Measurements from ENCODE around the gene LOXL4. TPM values are rescaled to one million over a fixed set of nuclear protein-coding genes. Genes with fewer than 3 reads are reported as not detected.

LOXL4 gene
- total RNA-seq, 4 donors from 2014 or later = 1.6 to 2.3 (median 1.7) TPM

GRCh38 chr10:98307916-98308541 is 40.0 kb upstream of the LOXL4 start:
- H3K27ac ChIP-seq = no peak overlapping the region
- H3K36me3 ChIP-seq = no peaks in the 10 kb centered on the region
- TF ChIP-seq CTCF (IDR thresholded peaks at IDR 0.05) (no peak), POLR2AphosphoS5 (IDR thresholded peaks at IDR 0.05) (no peak), EP300 (IDR thresholded peaks at IDR 0.05) (no peak), POLR2A (IDR thresholded peaks at IDR 0.05) (no peak)
- no peak for DNase-seq (ENCODE audit: low spot score in 2 of 2)
- 61% methylated on average over 11 of the region's 11 CpGs for WGBS
- peaks cover 22% of the 10 kb centered on the region for H3K4me1 ChIP-seq
- peaks cover 5% of the 10 kb centered on the region for H3K27me3 ChIP-seq
- no peak overlapping the region for H3K4me3 ChIP-seq
- H3K9me3 ChIP-seq = no peaks in the 10 kb centered on the region

- Histone ChIP-seq H3K4me3 (no peak overlapping the region), H3K27me3 (peaks cover 9% of the 10 kb centered on the region), H3K4me1 (peaks cover 20% of the 10 kb centered on the region), H3K9me3 (no peaks in the 10 kb centered on the region), H3K27ac (no peak overlapping the region), H3K36me3 (no peaks in the 10 kb centered on the region)
- TF ChIP-seq POLR2A (IDR thresholded peaks at IDR 0.05) (no peak), EP300 (IDR thresholded peaks at IDR 0.05) (no peak), POLR2AphosphoS5 (IDR thresholded peaks at IDR 0.05) (no peak), CTCF (IDR thresholded peaks at IDR 0.05) (no peak)
- no peak for DNase-seq (ENCODE audit: low spot score in 2 of 2)
- 83% methylated on average over 4 of the region's 4 CpGs for WGBS
Measured at GRCh38 chr10:98306501-98306900, 38.5 kb upstream of the LOXL4 start.

GRCh38 chr10:98303569-98303968 is 35.6 kb upstream of the LOXL4 start:
- no peak for DNase-seq (ENCODE audit: low spot score in 2 of 2)
- no peaks in the 10 kb centered on the region for H3K9me3 ChIP-seq
- H3K27ac ChIP-seq = no peak overlapping the region
- peaks cover 1% of the 10 kb centered on the region for H3K4me1 ChIP-seq
- no peak overlapping the region for H3K4me3 ChIP-seq
- peaks cover 5% of the 10 kb centered on the region for H3K27me3 ChIP-seq
- no peaks in the 10 kb centered on the region for H3K36me3 ChIP-seq
- TF ChIP-seq POLR2AphosphoS5 (IDR thresholded peaks at IDR 0.05) = no peak
- TF ChIP-seq CTCF (IDR thresholded peaks at IDR 0.05) = no peak
- no peak for TF ChIP-seq EP300 (IDR thresholded peaks at IDR 0.05)
- TF ChIP-seq POLR2A (IDR thresholded peaks at IDR 0.05) = no peak

GRCh38 chr10:98302741-98303365 is 34.9 kb upstream of the LOXL4 start:
- peaks cover 5% of the 10 kb centered on the region for H3K27me3 ChIP-seq
- WGBS = 85% methylated on average over 4 of the region's 4 CpGs
- H3K9me3 ChIP-seq = no peaks in the 10 kb centered on the region
- peak in 1 of 2 donors; percentile 43 for DNase-seq (ENCODE audit: low spot score in 2 of 2)
- no peaks in the 10 kb centered on the region for H3K4me1 ChIP-seq
- no peak overlapping the region for H3K4me3 ChIP-seq
- no peaks in the 10 kb centered on the region for H3K36me3 ChIP-seq
- H3K27ac ChIP-seq = no peak overlapping the region
- TF ChIP-seq EP300 (IDR thresholded peaks at IDR 0.05) = no peak
- TF ChIP-seq CTCF (IDR thresholded peaks at IDR 0.05) = no peak
- no peak for TF ChIP-seq POLR2AphosphoS5 (IDR thresholded peaks at IDR 0.05)
- no peak for TF ChIP-seq POLR2A (IDR thresholded peaks at IDR 0.05)

GRCh38 chr10:98301664-98302319 is 33.8 kb upstream of the LOXL4 start:
- Histone ChIP-seq H3K27ac (no peak overlapping the region), H3K36me3 (no peaks in the 10 kb centered on the region), H3K27me3 (peaks cover 5% of the 10 kb centered on the region), H3K9me3 (no peaks in the 10 kb centered on the region), H3K4me3 (no peak overlapping the region), H3K4me1 (no peaks in the 10 kb centered on the region)
- no peak for TF ChIP-seq EP300 (IDR thresholded peaks at IDR 0.05)
- WGBS = 85% methylated on average over 8 of the region's 9 CpGs
- peak in 1 of 2 donors; percentile 40 for DNase-seq (ENCODE audit: low spot score in 2 of 2)

Data from suprapubic skin (tissue), 4 donors.